Kidney epithelial cell (primary cell): ENCODE data around the gene RNF213. TPM values are rescaled to one million over a fixed set of nuclear protein-coding genes. Genes with fewer than 3 reads are reported as not detected.

ENCODE experiments used
- DNase-seq: peaks from one replicate; pipeline ENCODE4 v3.0.0-alpha.2; 2010; ENCODE audit warnings: low read depth
- H3K27me3 ChIP-seq: 2 replicates; pipeline ENCODE4 v1.6.0; 2011; ENCODE audit warnings: low read length; ENCODE audit not compliant: control insufficient read depth, insufficient read depth
- H3K36me3 ChIP-seq: 2 replicates; pipeline ENCODE4 v1.5.1; 2011; ENCODE audit warnings: low read length; ENCODE audit not compliant: control insufficient read depth, insufficient read depth
- H3K4me3 ChIP-seq: 2 replicates; pipeline ENCODE4 v1.5.1; 2011; ENCODE audit warnings: low read depth, mild to moderate bottlenecking, control low read depth, low read length
- CTCF ChIP-seq: IDR thresholded peaks from 2 replicates; pipeline ENCODE4 v1.5.1; 2011; ENCODE audit warnings: mild to moderate bottlenecking, moderate library complexity, low read length, control low read depth, inconsistent platforms; ENCODE audit not compliant: insufficient read depth, poor library complexity, severe bottlenecking
- total RNA-seq: library from RNA; depleted of rRNA; stranded (reverse); fragments of >200 nt; gene quantifications from 2 replicates; pipeline ENCODE4 v1.2.3, GENCODE V29; 2015

The RNF213 gene
- total RNA-seq, 1 donor from 2014 or later: 111 TPM

GRCh38 chr17:80413771-80414507, 153.3 kb downstream of the RNF213 start:
- TF ChIP-seq CTCF: no peak
- H3K36me3 ChIP-seq: no peaks in the 10 kb centered on the region
- peak overlapping the region; percentile 97 for H3K4me3 ChIP-seq
- peaks cover 13% of the 10 kb centered on the region for H3K27me3 ChIP-seq
- no peak for DNase-seq

DNA sequence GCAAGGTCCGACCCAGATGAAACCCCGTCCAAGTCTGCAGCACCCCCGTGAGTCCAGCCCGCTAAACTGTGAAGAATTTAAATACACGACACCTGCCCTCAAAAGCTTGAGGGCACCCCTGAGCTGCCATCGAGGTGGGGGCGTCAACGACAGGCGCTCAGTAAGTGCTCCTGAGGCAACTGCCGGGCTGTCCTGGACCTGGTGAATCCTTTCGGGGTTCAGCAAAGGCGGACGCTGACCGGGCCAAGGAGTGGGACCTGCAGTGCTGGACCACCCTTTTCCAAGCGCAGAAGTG, 153.8 kb downstream of the RNF213 start:
- Histone ChIP-seq H3K4me3 (peak overlapping the region; percentile 97), H3K36me3 (no peaks in the 10 kb centered on the region), H3K27me3 (peaks cover 13% of the 10 kb centered on the region)
- DNase-seq: no peak
- no peak for TF ChIP-seq CTCF

GRCh38 chr17:80414803-80415625, 154.4 kb downstream of the RNF213 start, which contains the start of gene ENDOV:
TSS of gene ENDOV (plus strand) at chr17:80415167. CDS start at chr17:80415195, 28 bp downstream.
- no peak for TF ChIP-seq CTCF
- H3K27me3 ChIP-seq: peaks cover 13% of the 10 kb centered on the region
- peak; percentile 56 for DNase-seq
- H3K36me3 ChIP-seq: no peaks in the 10 kb centered on the region
- H3K4me3 ChIP-seq: peak within 1 kb of the TSS; percentile 97

GRCh38 chr17:80415626-80416137, 155.0 kb downstream of the RNF213 start:
- DNase-seq: no peak
- Histone ChIP-seq H3K27me3 (peaks cover 13% of the 10 kb centered on the region), H3K4me3 (peak overlapping the region; percentile 97), H3K36me3 (no peaks in the 10 kb centered on the region)
- TF ChIP-seq CTCF: no peak

DNA sequence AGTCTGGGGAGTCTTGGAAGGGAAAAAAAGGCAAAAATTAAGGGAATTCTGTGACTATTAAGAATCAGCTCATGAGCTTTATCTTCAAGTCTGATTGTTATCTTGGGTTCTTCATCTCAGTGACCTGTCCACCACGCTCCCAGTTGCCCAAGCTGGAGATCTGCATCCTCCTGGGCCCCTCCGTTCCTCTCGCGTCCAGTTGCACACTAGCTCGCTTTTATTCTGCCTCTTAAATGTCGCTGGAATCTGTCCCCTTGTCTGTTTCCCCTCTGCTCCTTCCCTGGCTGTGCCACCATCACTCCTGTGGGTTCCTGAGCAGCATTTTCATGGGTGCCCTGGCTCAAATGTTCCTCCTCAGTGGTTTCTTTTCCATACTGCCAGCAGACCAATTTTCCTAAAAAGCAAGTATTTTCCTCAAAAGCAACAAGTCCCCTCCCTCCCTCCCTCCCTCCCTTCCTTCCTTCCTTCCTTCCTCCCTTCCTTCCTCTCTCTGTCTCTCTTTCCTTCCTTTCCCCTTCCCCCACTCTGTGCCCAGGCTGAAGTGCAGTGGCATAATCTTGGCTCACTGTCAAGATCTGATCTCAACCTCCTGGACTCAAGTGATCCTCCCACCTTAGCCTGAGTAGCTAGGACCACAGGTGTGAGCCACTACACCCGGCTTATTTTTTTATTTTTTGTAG, 155.7 kb downstream of the RNF213 start:
- H3K36me3 ChIP-seq: no peaks in the 10 kb centered on the region
- TF ChIP-seq CTCF: no peak
- peaks cover 13% of the 10 kb centered on the region for H3K27me3 ChIP-seq
- H3K4me3 ChIP-seq: no peak overlapping the region
- DNase-seq: no peak
